NB4 (cell line): ENCODE results near the gene IL21R.
"Not testable (repeated sequence)": the region's sequence is repeated elsewhere in the genome, so short reads cannot be mapped to it uniquely, and the experiment has no call there.

Source experiments
- DNase-seq: peaks from one replicate; pipeline ENCODE4 v3.0.0; 2010; ENCODE audit warnings: low read depth
- H3K4me3 ChIP-seq: one replicate; pipeline ENCODE4 v1.5.1; 2011; ENCODE audit warnings: mild to moderate bottlenecking, low read depth, low read length, moderate library complexity
- MYC ChIP-seq: IDR thresholded peaks from 2 replicates; pipeline ENCODE4 v1.6.1; 2011; ENCODE audit warnings: low read depth, low read length
- POLR2A ChIP-seq: IDR thresholded peaks from 2 replicates; pipeline ENCODE4 v1.6.1; 2011; ENCODE audit warnings: mild to moderate bottlenecking; ENCODE audit not compliant: insufficient read length; ENCODE audit errors: extremely low read depth
- TF ChIP-seq, protein P1 (sequence below): IDR thresholded peaks from one replicate; pipeline ENCODE4 v1.5.1; 2012; ENCODE audit warnings: low read depth, low read length
- TF ChIP-seq, protein P2 (sequence below): IDR thresholded peaks from 2 replicates; pipeline ENCODE4 v1.6.1; 2011; ENCODE audit warnings: low read depth, low read length

The IL21R gene

DNA sequence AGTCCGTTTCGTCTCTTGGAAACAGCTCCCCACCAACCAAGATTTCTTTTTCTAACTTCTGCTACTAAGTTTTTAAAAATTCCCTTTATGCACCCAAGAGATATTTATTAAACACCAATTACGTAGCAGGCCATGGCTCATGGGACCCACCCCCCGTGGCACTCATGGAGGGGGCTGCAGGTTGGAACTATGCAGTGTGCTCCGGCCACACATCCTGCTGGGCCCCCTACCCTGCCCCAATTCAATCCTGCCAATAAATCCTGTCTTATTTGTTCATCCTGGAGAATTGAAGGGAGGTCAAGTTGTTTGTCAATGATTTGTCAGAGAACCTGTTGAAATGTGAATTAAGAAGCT lies 48.2 kb downstream of the IL21R start:
- TF ChIP-seq MYC (no peak), POLR2A (no peak)
- TF ChIP-seq, protein P1, sequence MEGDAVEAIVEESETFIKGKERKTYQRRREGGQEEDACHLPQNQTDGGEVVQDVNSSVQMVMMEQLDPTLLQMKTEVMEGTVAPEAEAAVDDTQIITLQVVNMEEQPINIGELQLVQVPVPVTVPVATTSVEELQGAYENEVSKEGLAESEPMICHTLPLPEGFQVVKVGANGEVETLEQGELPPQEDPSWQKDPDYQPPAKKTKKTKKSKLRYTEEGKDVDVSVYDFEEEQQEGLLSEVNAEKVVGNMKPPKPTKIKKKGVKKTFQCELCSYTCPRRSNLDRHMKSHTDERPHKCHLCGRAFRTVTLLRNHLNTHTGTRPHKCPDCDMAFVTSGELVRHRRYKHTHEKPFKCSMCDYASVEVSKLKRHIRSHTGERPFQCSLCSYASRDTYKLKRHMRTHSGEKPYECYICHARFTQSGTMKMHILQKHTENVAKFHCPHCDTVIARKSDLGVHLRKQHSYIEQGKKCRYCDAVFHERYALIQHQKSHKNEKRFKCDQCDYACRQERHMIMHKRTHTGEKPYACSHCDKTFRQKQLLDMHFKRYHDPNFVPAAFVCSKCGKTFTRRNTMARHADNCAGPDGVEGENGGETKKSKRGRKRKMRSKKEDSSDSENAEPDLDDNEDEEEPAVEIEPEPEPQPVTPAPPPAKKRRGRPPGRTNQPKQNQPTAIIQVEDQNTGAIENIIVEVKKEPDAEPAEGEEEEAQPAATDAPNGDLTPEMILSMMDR: no peak
- TF ChIP-seq, protein P2, sequence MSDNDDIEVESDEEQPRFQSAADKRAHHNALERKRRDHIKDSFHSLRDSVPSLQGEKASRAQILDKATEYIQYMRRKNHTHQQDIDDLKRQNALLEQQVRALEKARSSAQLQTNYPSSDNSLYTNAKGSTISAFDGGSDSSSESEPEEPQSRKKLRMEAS: no peak
- H3K4me3 ChIP-seq: no peak overlapping the region
- DNase-seq: no peak

DNA sequence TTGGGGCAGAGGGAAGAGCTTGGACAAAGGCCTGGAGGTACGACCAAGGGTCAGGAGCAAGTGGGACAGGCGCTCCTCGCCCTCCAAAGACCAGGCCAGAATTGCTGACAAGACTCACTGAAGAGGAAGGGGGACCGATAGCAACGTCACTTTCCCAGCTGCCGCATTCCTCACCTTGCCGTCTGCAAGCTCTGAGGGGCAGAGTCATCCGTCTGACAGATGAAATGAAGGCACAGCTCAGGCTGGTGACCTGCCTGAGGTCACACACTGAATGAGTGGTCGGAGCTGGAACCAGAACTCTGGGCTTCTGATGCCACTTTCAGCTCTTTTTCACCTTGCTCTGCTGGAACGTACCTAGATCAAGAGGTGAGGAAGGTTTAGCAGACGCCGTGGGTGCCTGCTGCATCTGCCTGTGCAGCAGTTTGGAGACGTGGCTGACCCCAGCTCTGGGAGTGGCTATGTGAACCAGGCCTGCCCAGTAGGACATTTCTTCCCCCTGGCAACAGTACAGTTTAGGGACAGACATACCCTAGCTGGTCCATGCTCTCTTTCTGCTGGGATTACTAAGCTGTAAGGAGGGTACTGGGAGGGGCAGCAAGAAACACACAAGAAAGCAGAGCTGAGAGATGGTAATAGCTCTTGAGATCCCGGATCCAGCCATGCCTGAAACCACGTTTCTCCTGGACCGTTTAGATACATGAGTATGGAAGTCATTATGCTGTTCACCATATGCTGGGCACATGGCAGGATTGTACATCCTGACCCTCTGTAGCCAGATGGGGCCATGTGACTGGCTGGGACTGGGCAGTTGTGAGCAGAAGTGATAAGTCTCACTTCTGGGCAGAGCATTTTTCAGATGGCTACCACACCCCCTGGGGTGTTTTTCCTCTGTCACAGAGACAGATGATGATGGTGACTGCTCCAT lies 50.9 kb downstream of the IL21R start:
- no peak for DNase-seq
- TF ChIP-seq MYC: no peak
- TF ChIP-seq, protein P1: no peak
- TF ChIP-seq, protein P2: no peak
- TF ChIP-seq POLR2A: no peak
- H3K4me3 ChIP-seq: no peak overlapping the region

DNA sequence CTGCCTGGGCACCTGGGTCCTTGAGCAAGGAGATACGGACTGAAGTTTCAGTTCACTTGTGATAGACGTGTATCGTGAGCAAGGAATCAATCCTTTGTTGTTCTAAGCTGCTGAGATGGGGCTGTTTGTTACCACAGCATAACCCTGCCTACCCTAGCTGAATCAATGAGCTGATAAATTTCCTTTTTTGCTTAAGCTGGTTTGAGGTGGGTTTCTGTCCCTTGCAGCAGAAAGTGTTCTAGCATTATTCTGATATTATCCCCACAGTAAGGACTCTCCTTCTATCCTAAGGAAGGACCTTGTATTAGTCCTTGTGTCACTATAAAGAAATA lies 51.5 kb downstream of the IL21R start:
- H3K4me3 ChIP-seq: no peak overlapping the region
- no peak for DNase-seq
- TF ChIP-seq, protein P1: no peak
- TF ChIP-seq, protein P2: no peak
- no peak for TF ChIP-seq MYC
- TF ChIP-seq POLR2A: no peak

DNA sequence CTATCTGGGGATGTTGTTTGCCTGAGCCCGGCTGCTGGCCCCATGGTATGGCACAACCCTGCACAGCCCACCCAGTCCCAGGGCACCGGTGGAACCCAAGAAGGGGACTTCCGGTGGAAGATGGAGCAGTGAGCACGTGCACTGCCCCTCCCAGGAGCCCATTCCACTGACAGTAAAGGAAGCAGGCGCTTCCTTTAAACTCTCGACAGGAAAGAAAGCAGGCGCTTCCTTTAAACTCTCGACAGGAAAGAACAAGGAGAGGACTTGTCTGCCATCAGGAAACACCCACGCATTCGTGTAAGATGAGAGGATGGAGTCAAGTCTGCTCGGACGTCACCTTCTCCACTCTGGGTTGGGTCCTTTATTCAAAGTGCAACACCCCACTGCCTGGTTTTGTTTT lies 53.7 kb downstream of the IL21R start:
- no peak for DNase-seq
- TF ChIP-seq, protein P2: no peak
- TF ChIP-seq, protein P1: no peak
- TF ChIP-seq MYC (no peak), POLR2A (no peak)
- H3K4me3 ChIP-seq: no peak overlapping the region

DNA sequence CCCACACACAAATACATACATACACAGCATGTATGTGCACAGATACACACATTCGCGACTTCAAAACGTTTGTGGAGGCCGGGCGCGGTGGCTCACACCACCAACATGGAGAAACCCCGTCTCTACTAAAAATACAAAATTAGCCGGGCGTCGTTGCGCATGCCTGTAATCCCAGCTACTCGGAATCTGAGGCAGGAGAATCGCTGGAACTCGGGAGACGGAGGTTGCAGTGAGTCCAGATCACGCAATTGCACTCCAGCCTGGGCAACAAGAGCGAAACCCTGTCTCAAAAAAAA lies 55.6 kb downstream of the IL21R start:
- not testable (repeated sequence) for H3K4me3 ChIP-seq, DNase-seq

DNA sequence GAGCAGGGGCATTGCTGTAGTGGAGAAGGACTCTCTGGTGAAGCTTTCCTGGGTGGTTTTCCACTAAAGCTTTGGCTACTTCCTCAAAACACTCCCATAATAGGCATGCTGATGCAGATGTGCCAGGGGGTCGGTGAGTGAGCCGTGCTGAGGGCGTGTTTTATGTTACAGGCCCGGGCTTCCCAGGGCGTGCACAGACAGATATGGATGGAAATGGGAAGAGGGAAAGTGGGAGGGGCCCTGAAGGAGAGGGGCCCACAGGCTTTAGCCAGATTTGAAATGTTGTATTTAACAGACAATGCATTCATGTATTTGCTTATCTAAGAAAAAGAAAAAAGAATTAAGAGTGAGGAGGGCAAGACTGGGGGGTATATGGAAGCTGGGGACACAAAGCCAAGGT lies 56.3 kb downstream of the IL21R start:
- DNase-seq: no peak
- no peak overlapping the region for H3K4me3 ChIP-seq
- no peak for TF ChIP-seq POLR2A
- TF ChIP-seq, protein P2: no peak
- TF ChIP-seq MYC: no peak
- TF ChIP-seq, protein P1: no peak
